K562 (cell line): Measurements from ENCODE around the gene ARID4B. TPM values are rescaled to one million over a fixed set of nuclear protein-coding genes. Genes with fewer than 3 reads are reported as not detected.

Source experiments
- BCL6 ChIP-seq: fragments of 250-450 bp; sonication (Bioruptor Pico); IDR thresholded peaks from 2 replicates; pipeline ENCODE4 v1.4.0; 2020
- UBTF ChIP-seq, 2 experiments: IDR thresholded peaks; 2 replicates each; pipeline ENCODE4 v1.6.1; 2012; ENCODE audit warnings: improper control_type of control experiment in 2 of 2, low read depth in 2 of 2, low read length in 2 of 2, borderline replicate concordance in 1 of 2
- ZNF318 ChIP-seq, 2 experiments: fragments of 450-650 bp; IDR thresholded peaks; 2 replicates each; pipeline ENCODE4 v1.6.1; 2016; ENCODE audit warnings: mild to moderate bottlenecking in 2 of 2, borderline replicate concordance in 1 of 2, low read depth in 1 of 2, moderate library complexity in 1 of 2
- ZNF354B ChIP-seq: fragments of 250-450 bp; sonication (Bioruptor Pico); IDR thresholded peaks from 2 replicates; pipeline ENCODE4 v1.4.0; 2020
- ZNF407 ChIP-seq: fragments of 450-650 bp; IDR thresholded peaks from 2 replicates; pipeline ENCODE4 v1.6.1; 2016; ENCODE audit warnings: low read depth
- ZNF444 ChIP-seq: fragments of 250-450 bp; sonication (Bioruptor Pico); IDR thresholded peaks from 2 replicates; pipeline ENCODE4 v1.4.0; 2020; ENCODE audit warnings: mild to moderate bottlenecking, moderate library complexity
- polyA plus RNA-seq, 8 experiments: library from polyadenylated mRNA; depleted of rRNA in 4 of 8; stranded (reverse) in 5 of 8; unstranded in 3 of 8; fragments of >200 nt; fragmentation: Nextera tagmentation in 2 of 8; fragmentation: Illumina TruSeq in 1 of 8; extraction: Ambion mirVana in 2 of 8; extraction: Trizol in 1 of 8; gene quantifications; 2 replicates each; pipeline versions ENCODE4 v1.2.1 to v1.2.3, GENCODE V29; 2011 to 2014; ENCODE audit warnings: inconsistent platforms in 1 of 8, missing spikeins in 1 of 8
- total RNA-seq, 7 experiments: library from RNA; depleted of rRNA in 6 of 7; stranded (reverse); fragments of >200 nt in 6 of 7; fragmentation: Illumina TruSeq in 2 of 7; extraction: Trizol in 2 of 7; gene quantifications; 2 replicates each; pipeline versions ENCODE4 v1.2.1 to v1.2.3, GENCODE V29; 2011 to 2021; ENCODE audit warnings: low replicate concordance in 1 of 7

The ARID4B gene
- total and polyA plus RNA-seq, 9 of the 15 experiments (the other 6 are each of a cell fraction or from before 2014, with no cell fraction given), result 8.4 to 38.9 (median 18.5) TPM

GRCh38 chr1:235327559-235328270, at the start of gene ARID4B (continued):
- no peak for TF ChIP-seq ZNF407
- TF ChIP-seq ZNF354B, result no peak
- no peak for TF ChIP-seq ZNF318 (IDR thresholded peaks at IDR 0.05; ENCODE audit: borderline replicate concordance in 1 of 2, low read depth in 1 of 2)
- no peak for TF ChIP-seq BCL6 (CRISPR knock-in tag)
- TF ChIP-seq ZNF444 (CRISPR knock-in tag), result peak; percentile 77
- peak; percentile 52 to 56; a peak in 1 of 4 replicates for TF ChIP-seq UBTF (IDR thresholded peaks at IDR 0.05; ENCODE audit: borderline replicate concordance in 1 of 2, low read depth in 2 of 2, low read length in 2 of 2)
